Gastrocnemius medialis (tissue), 4 donors: ENCODE measurements around the gene TGFBR2. TPM values are rescaled to one million over a fixed set of nuclear protein-coding genes. Genes with fewer than 3 reads are reported as not detected.

Experiments used
- ATAC-seq, 2 donors: fragments of 150-250 bp; one replicate each; pipeline ENCODE4 v1.9.1; 2016
- DNase-seq, 2 donors: peaks; one replicate each; pipeline ENCODE4 v3.0.0-alpha.2; 2019
- H3K27ac ChIP-seq, 4 donors: fragments of 200-600 bp; sonication (generic); 1 replicate in 1 of 4; 2 replicates in 3 of 4; pipeline ENCODE4 v1.5.1; 2016 to 2018; ENCODE audit warnings: mild to moderate bottlenecking in 2 of 4, moderate library complexity in 1 of 4
- H3K27me3 ChIP-seq, 3 donors: fragments of 200-600 bp; sonication (generic) in 2 of 3; 1 replicate in 1 of 3; 2 replicates in 2 of 3; pipeline versions ENCODE4 v1.5.1 to v1.6.0; 2016 to 2019; ENCODE audit warnings: mild to moderate bottlenecking in 1 of 3, moderate library complexity in 1 of 3
- H3K36me3 ChIP-seq, 2 donors: fragments of 200-600 bp; sonication (generic) in 1 of 2; one replicate each; pipeline ENCODE4 v1.5.1; 2017 to 2018
- H3K4me1 ChIP-seq, 2 donors: fragments of 200-600 bp; sonication (generic) in 1 of 2; one replicate each; pipeline ENCODE4 v1.5.1; 2016 to 2017; ENCODE audit warnings: mild to moderate bottlenecking in 2 of 2
- H3K4me3 ChIP-seq, 4 donors: fragments of 200-600 bp; sonication (generic) in 3 of 4; 1 replicate in 1 of 4; 2 replicates in 3 of 4; pipeline ENCODE4 v1.5.1; 2016 to 2019; ENCODE audit warnings: mild to moderate bottlenecking in 2 of 4
- H3K9me3 ChIP-seq, 3 donors: fragments of 200-600 bp; sonication (generic) in 2 of 3; 1 replicate in 1 of 3; 2 replicates in 2 of 3; pipeline ENCODE4 v1.5.1; 2016 to 2019
- POLR2A ChIP-seq, 2 donors: fragments of 450-650 bp; IDR thresholded peaks; one replicate each; pipeline ENCODE4 v1.6.1; 2017; ENCODE audit warnings: antibody characterized with exemption in 2 of 2, mild to moderate bottlenecking in 2 of 2, moderate library complexity in 2 of 2
- in situ Hi-C, 4 donors: fragments of 200-750 bp; cut with MboI; loops; one replicate each; pipeline versions ENCODE4 v1.15.0 to v1.8.0; 2017; ENCODE audit warnings: low sequenced_read_pairs in 4 of 4
- intact Hi-C: fragments of 100-400 bp; cut with DNase I; formaldehyde crosslinking; loops from one replicate; pipeline ENCODE4 v1.15.1; 2023; ENCODE audit warnings: low total_unique reads
- total RNA-seq, 4 donors: library from RNA; depleted of rRNA; stranded (reverse); fragments of >200 nt; gene quantifications; one replicate each; pipeline versions ENCODE4 v1.1.0 to v1.2.3, GENCODE V29; 2016
- TF ChIP-seq, protein P1 (sequence below), 5 experiments: fragments of 450-650 bp in 3 of 5; fragments of 200-600 bp in 2 of 5; sonication (generic) in 2 of 5; IDR thresholded peaks in 4 of 5; conservative IDR thresholded peaks in 1 of 5; 1 replicate in 4 of 5; 2 replicates in 1 of 5; pipeline ENCODE4 v1.5.1; 2016 to 2019; ENCODE audit warnings: antibody characterized with exemption in 5 of 5, mild to moderate bottlenecking in 3 of 5, moderate library complexity in 3 of 5

Gene TGFBR2
- total RNA-seq, 4 donors from 2014 or later = 38.3 to 53.8 (median 47.2) TPM

DNA sequence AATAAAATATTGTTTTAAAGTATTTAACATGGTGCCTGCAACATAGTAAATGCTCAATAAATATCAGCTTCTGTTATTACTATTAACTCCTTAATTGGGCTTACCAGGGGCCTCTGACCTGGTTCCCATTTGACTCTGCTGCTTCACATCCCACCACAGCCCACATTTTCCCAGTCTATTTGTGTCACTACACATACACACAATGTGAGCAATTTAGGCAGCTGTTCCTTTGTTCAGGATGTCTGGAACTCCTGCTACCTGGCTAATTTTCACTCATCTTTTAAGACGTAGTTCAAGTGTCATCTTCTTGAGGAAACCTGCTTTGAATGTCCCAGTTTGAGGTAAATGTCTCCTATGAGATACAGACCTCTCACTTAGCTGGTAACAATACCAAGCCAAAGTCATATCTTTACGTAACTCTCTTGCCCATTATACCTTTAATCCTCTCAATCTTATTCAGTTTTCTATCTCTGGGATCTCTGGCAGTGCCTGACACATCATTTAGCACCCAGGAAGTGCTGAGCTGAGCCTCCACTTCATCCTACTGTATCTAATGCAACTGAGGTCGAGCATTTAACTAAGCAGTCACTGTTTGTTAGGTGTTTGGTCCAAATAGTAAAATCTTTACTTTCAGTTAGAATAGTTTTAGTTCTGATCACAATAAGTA is 4.4 kb downstream of the TGFBR2 start:
- Histone ChIP-seq H3K4me3 (peak overlapping the region in 1 of 4 donors; percentile 5), H3K27ac (peak overlapping the region; percentile 5 to 93 (median 86)), H3K36me3 (no peaks in the 10 kb centered on the region), H3K4me1 (peaks cover 6 to 64% of the 10 kb centered on the region in 2 donors), H3K27me3 (no peaks in the 10 kb centered on the region), H3K9me3 (no peaks in the 10 kb centered on the region)
- in situ Hi-C loops (no loop called here), intact Hi-C loops (no loop called here)
- no peak for ATAC-seq
- DNase-seq = no peak
- TF ChIP-seq, protein P1, sequence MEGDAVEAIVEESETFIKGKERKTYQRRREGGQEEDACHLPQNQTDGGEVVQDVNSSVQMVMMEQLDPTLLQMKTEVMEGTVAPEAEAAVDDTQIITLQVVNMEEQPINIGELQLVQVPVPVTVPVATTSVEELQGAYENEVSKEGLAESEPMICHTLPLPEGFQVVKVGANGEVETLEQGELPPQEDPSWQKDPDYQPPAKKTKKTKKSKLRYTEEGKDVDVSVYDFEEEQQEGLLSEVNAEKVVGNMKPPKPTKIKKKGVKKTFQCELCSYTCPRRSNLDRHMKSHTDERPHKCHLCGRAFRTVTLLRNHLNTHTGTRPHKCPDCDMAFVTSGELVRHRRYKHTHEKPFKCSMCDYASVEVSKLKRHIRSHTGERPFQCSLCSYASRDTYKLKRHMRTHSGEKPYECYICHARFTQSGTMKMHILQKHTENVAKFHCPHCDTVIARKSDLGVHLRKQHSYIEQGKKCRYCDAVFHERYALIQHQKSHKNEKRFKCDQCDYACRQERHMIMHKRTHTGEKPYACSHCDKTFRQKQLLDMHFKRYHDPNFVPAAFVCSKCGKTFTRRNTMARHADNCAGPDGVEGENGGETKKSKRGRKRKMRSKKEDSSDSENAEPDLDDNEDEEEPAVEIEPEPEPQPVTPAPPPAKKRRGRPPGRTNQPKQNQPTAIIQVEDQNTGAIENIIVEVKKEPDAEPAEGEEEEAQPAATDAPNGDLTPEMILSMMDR (IDR thresholded peaks at IDR 0.05 in 4 of 5, conservative IDR thresholded peaks at IDR 0.05 in 1 of 5) = no peak
- no peak for TF ChIP-seq POLR2A (IDR thresholded peaks at IDR 0.05)

DNA sequence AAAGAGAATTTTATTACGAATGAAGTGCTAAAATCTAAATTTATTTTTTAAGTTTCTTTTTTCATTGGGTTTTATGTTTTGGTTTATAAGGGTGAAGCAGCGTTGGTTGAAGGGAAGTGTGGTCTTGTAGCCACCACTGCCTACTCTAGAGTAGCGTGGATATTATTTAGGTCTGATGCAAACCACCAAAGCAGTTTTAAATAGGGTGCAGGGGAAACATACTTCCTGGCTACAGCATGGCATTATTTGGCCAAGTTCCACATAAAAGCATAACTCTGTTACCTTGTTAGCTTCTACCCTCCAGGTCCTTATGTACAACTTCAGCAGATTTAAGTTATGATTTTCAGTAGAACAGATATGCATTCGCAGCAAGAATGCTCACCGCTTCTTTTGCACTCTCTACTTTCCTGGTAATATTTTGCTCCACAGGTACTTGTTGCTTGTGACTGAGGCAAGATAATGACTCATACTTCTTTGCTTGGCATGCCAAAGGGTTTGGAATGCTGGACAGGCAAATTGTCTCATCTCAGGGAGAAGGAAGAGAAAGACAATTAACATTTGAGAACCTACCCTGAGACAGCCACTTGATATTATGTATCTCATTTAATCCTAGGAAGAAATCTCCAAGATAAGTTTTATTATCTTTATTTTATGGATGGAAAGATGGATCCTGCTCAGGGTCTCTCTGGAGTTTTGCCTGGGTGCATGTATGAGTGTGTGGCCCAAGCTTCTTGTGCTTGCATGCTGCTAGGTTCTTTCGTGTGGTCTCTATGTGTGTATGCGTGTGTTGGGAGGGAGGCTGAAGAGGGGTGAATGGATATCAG is 5.4 kb downstream of the TGFBR2 start:
- H3K27ac ChIP-seq = peak overlapping the region; percentile 17 to 93 (median 86)
- no peaks in the 10 kb centered on the region for H3K27me3 ChIP-seq
- no peak for DNase-seq
- intact Hi-C loops (no loop called here), in situ Hi-C loops (no loop called here)
- no peaks in the 10 kb centered on the region for H3K9me3 ChIP-seq
- no peak for TF ChIP-seq POLR2A (IDR thresholded peaks at IDR 0.05)
- TF ChIP-seq, protein P1 (IDR thresholded peaks at IDR 0.05 in 4 of 5, conservative IDR thresholded peaks at IDR 0.05 in 1 of 5) = no peak
- no peaks in the 10 kb centered on the region for H3K36me3 ChIP-seq
- no peak overlapping the region for H3K4me3 ChIP-seq
- peak; percentile 36 to 47 for ATAC-seq
- peaks cover 8 to 66% of the 10 kb centered on the region in 2 donors for H3K4me1 ChIP-seq

DNA sequence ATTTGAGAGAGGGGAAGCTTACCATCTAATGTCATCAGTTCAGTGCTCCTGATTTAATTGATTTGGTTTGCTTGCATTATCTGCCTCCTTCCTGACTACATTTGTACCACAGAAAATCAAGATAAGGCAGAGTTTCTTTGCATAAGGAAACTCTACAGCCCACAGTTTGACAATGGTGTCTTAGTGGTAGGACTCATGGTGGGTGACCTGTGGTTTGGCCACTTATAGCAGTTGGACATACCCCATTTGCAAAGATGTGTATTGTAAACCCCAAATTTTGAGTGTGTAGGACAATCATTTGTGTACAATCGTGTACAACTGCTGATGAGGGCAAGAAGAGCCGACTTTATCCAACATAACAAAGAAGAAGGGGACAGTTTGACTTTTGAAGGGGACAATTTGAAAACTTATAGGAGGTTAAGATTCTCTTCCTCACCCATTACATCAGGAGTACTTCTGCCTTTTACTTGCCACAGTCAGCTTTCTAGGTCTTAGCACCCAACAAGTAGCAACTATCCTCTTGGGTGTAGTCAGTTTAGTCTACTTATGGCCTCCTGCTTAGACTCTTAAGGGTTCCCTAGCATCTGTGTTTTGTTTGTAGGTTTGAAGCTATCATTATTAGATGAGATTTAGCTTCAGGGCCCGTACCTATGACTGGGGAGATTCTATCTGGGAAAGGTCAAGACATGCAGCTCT is 6.2 kb downstream of the TGFBR2 start:
- in situ Hi-C loops (no loop called here), intact Hi-C loops (no loop called here)
- DNase-seq (no peak), ATAC-seq (no peak)
- Histone ChIP-seq H3K4me1 (peaks cover 8 to 68% of the 10 kb centered on the region in 2 donors), H3K27me3 (no peaks in the 10 kb centered on the region), H3K27ac (peak overlapping the region; percentile 17 to 93 (median 86)), H3K36me3 (no peaks in the 10 kb centered on the region), H3K4me3 (no peak overlapping the region), H3K9me3 (no peaks in the 10 kb centered on the region)
- TF ChIP-seq, protein P1 (IDR thresholded peaks at IDR 0.05 in 4 of 5, conservative IDR thresholded peaks at IDR 0.05 in 1 of 5) = no peak
- no peak for TF ChIP-seq POLR2A (IDR thresholded peaks at IDR 0.05)

DNA sequence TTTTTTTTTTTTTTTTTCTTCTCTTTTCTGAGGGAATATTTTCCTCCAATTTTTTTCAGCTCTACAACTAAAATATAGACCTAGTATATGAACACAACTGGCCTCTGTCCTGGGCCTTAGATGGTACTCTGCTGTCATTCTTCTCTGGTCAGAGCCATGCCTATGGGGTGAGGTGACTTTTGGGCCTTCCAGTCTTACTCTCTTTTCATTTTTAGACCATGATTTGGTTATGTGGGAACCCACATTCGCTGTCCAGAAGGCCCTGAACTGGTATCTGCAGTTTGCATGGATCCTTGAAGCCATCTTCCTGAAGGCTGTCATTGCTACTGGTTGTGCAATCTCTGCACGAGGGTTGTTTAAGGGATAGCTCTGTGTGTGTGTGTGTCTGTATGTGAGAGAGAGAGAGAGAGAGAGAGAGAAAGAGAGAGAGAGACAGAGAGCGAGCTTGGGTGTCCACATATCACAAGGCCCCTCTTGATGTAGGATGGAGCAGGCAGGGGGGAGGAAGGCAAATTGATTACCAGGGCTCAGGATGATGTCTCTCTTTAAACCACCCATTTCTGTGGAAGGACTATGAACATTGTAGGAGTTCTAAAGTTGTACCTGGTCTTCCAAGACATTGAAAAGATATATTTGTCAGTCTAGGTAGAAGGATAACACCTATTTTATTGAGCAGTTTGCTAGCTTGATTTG is 6.9 kb downstream of the TGFBR2 start:
- H3K4me3 ChIP-seq = no peak overlapping the region

More for the DNA sequence above, 6.9 kb downstream of the TGFBR2 start:
- intact Hi-C loops (no loop called here), in situ Hi-C loops (no loop called here)
- Histone ChIP-seq H3K4me1 (peaks cover 8 to 68% of the 10 kb centered on the region in 2 donors), H3K27me3 (no peaks in the 10 kb centered on the region), H3K36me3 (no peaks in the 10 kb centered on the region), H3K27ac (peak overlapping the region; percentile 7 to 30 (median 22)), H3K9me3 (no peaks in the 10 kb centered on the region)
- DNase-seq = no peak
- TF ChIP-seq, protein P1 (IDR thresholded peaks at IDR 0.05 in 4 of 5, conservative IDR thresholded peaks at IDR 0.05 in 1 of 5) = no peak
- no peak for TF ChIP-seq POLR2A (IDR thresholded peaks at IDR 0.05)
- ATAC-seq = peak in 1 of 2 donors; percentile 16
